HG03457 (cell line): ENCODE results near the gene CFAP74.
"Not testable (repeated sequence)": the region's sequence is repeated elsewhere in the genome, so short reads cannot be mapped to it uniquely, and the experiment has no call there.

Experiments used
- ATAC-seq: cut with Tn5 transposase; IDR thresholded peaks from one replicate; pipeline ENCODE4 v1.9.1; 2021; ENCODE audit warnings: moderate number of reproducible peaks; ENCODE audit not compliant: unreplicated experiment

The CFAP74 gene

DNA sequence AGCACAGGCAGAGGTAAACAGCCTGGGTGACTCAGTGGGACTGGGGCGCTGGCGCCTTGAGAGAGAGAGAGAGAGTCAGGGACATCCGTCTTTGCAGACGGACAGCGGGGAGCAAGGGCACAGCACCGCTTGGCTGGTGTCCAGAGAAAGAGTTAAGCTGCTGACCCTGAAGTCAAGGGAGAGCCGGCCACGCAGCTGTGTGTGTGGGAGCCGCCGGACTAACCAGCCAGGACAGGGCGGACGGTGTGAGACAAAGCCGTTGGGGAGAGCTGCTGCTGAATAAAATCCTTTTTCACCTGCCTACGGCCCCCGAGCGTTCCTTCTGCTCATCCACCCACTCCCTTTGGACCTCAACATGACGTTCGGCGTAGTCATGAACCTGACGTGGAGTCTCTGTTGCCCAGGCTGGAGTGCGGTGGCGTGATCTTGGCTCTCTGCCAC, 14.5 kb downstream of the CFAP74 start:
- no peak for ATAC-seq

DNA sequence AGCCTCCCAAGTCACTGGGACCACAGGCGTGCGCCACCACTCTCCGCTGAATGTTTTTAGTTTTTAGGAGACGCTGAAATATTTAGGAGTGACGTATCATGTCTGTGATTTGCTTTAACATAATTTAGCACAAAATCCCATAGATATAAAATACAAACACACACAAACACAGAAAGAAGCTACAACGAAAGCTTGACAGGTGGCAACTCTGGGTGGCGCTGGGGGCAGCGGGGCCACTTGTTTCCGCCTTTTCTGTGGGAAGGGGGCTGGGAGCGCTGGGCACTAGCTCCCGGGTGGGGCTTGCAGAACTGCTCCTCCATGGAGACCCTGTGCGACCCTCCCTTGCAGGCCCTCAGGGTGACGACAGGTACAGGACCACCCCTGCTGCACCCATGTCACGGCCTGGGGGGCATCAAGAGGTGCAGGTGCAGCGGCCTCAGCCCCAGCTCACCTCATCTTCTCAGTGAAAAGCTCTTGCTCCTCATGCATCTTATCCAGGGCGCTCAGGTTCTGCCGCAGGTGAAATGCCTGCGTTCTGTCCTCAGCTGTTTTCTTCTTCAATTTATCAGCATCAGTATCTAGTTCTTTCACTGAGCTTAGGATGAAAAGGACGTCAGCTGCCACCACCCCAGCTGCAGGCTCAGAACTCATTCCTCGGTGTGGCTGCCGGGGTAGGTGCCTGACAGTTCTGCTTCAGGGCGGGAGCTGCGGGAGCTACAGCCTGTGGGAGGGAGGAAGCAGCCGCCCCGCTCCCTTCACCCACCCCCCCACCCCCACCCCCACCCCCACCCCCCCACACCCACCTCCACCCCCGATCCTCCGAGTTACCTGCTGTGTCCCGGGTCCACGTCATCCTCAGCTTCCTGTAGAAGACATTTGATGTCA, 15.3 kb downstream of the CFAP74 start:
- no peak for ATAC-seq

DNA sequence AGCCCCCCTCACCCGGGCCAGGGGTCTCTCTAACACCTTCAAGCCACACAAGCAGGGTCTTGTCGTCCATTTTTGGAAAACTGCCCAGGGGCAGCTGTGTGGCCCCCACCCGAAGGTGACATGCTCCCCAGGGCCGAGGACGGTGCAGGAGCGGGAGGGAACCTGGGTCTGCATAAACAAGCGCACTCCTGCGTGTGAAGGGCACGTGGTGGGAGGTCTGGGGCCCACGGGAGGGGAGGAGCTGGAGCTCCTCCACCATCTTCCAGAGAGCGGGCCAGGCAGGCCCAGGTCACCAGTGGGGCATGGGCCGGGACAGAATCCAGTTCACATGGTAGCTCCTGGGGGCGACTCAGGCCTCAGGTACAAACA, 16.5 kb downstream of the CFAP74 start:
- ATAC-seq: no peak

DNA sequence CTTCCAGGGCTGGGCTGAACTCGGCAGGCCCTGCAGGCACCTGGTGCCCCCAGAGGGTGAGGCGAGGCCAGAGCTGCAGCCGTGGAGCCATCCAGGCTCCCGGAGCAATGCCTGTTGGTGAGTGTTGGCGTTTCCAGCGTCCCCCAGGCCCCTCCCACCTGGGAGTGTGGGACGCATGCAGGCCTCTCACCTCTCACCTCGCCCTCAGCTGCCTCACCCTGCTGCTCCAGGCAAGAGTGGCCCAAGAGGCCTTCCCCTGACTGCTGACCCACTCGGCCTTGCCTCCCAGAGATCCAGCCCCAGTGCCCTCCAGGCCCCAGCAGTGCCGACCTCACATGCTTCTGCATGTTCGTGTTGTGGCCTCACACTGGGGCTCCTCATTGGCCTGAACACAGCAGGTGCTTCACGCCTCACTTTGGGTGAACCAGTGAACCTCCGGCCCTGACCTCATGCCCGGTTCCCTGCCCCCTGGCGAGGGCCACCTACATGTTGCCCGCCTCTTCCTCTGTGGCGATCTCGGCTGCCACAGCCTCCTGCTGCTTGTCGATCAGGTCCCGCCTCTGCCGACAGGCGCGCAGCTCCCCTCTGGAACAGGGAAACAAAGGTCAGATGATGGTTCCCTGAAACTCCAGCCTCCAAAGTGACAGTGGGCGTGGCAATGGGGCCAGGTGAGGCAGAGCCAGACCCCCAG, 17.0 kb downstream of the CFAP74 start:
- ATAC-seq: no peak

DNA sequence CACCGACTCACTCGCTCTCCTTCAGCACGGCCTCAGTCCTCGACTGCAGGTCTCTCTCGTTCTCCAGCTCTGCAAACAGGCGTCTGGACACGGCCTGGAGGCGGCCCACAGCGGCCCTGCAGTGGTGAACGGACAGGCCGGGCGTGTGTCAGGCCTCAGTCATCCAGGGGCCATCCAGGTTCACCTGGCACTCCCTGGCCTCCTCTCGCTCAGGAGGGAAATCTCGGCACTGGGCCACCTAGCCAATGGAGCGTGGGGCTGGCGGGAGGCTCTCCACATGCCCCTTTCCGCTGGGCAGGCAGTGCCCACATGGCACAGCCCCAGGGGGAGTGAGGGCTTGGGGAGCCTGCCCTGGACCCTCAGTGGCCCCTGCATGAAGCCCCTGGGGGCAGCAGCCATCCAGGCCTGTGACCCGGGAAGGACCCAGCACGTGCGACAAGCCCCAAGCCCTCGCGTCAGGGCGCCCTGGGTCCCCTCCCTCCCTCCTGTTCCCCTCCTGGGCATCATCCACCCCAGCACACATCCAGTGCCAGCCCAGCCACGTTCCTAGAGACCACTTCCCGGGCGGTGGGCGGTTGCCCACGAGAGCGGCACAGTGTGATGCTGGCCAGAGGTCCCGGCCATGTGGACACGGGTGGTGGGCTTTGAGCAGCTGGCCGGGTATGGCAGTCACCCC, 18.1 kb downstream of the CFAP74 start:
- ATAC-seq: no peak

DNA sequence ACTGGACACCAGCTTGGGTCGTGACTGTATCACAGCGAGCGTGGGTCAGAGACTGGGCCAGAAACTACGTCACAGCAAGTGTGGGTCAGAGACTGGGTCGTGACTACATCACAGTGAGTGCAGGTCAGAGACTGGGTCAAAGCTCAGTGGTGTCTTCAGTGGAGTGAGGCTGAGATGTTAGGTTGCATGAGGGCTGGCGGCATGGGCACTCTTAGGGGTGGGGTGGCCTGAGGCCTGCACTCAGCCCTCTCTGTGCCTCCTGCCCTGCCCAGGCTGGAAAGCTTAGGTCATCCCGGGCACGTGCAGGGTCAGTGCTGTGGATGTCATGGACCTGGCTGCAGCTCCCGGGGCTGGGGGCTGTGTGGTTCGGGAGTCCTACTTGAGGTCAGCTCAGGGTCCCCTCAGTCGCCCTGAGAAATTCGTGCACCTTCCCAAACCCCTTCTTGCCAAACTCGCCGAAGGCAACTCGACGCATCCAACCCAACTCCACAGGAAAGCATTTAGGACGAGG, 19.0 kb downstream of the CFAP74 start:
- no peak for ATAC-seq

DNA sequence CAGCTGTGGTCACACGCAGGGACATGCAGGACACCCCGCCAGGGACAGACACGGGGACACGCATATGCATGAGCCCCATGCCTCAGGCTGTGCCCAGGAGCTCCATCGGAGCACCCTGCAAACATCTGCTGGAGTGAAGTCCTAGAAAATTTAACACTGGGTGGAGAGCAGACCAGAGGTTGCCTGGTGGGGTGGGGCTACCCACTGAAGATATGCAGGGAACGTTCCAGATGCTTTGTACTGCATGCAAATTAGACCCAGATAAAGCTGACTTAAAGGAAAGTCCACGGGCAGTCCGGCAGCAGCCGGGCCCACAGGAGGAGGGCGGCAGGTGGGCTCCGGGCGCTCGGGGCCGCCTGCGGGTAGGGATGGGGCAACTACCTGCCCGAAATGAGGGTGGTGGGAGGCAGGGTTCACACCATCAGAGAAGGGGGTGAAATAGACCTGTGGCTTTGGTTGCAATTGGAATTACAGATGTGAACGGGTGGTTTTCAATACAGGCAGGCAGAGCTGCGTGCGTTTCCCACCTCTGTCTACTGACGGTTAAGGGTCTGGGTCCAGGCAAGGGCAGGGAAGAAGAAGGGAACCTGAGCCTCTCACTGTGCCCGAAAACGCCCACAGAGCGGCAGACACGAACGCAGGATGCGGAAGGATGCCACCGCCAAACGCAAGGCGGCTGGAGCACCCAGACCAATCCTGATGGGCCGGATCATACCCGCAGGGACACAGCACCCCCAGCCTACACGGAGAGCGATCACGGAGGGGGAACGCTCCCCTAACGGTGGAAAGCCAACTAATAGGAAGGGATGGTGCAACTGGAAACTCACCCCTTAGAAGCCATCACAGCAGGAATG, 21.0 kb downstream of the CFAP74 start:
- no peak for ATAC-seq

DNA sequence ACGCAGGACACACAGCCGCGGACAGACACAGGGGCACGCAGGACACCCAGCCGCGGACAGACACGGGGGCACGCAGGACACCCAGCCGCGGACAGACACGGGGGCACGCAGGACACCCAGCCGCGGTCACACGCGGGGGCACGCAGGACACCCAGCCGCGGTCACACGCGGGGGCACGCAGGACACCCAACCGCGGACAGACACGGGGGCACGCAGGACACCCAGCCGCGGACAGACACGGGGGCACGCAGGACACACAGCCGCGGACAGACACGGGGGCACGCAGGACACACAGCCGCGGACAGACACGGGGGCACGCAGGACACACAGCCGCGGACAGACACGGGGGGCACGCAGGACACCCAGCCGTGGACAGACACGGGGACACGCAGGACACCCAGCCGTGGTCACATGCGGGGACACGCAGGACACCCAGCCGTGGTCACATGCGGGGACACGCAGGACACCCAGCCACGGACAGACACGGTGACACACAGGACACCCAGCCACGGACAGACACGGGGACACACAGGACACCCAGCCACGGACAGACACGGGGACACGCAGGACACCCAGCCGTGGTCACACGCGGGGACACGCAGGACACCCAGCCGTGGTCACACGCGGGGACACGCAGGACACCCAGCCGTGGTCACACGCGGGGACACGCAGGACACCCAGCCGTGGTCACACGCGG, 21.8 kb downstream of the CFAP74 start:
- not testable (repeated sequence) for ATAC-seq

DNA sequence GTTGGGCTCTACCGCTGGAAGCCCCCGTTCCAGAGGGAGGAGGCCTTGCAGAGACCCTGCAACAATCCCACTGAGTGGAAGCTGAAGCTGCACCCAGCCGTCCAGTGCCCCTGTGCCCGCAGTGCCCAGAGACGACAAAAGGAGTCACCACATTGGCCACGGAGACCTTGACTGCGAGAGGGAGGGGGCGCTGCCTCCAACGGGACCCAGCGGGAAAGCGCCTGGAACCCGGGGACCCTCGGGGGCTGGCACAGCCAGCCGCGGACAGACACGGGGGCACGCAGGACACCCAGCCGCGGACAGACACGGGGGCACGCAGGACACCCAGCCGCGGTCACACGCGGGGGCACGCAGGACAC, 22.5 kb downstream of the CFAP74 start:
- no peak for ATAC-seq

DNA sequence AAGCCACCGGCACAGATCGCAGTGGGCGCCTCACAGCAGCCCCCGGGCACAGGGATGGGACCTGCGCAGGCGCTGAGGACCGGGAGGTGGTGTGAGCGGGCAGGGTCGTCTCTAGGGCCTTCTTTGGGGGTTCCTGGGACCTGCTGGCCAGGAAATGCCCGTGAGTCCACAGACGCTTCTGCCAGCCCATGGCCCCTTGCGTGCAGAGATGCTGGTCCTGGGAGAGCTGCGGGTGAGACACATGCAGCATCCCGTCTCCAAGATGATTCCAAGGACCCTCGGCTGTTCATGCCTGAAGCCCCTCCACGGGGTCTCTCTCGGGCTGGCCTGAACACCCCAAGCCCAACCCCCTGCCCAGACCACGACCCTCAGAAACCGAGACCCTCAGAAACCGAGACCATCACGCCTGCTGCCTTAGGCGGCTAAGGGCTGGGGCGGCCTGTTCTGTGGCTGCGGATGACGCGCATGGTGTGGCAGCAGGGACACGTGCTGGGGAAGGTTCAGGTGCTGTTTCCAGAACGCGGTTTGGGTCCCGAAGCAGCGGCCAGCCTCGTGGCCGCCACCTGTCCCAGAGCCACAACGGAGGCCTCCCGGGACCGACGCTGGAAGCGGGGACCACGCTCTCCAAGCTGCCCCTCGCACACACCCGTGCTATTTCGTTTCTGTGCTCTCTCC, 23.0 kb downstream of the CFAP74 start:
- no peak for ATAC-seq

DNA sequence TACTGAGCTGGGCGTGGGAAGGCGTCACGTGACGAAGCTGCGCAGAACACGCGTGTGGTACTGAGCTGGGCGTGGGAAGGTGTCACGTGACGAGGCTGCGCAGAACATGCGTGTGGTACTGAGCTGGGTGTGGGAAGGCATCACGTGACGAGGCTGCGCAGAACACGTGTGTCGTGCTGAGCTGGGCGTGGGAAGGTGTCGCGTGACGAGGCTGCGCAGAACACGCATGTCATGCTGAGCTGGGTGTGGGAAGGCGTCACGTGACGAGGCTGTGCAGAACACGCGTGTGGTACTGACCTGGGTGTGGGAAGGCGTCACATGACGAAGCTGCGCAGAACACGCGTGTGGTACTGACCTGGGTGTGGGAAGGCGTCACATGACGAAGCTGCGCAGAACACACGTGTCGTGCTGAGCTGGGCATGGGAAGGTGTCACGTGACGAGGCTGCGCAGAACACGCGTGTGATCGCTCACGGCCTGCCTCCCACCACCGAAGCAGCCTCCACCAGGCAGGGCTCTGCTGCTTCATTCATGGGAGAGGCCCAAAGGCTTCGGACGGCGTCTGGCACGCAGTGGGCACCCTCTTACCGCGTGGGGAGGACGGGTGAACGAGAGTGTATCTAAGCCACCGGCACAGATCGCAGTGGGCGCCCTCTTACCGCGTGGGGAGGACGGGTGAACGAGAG, 24.0 kb downstream of the CFAP74 start:
- ATAC-seq: no peak

DNA sequence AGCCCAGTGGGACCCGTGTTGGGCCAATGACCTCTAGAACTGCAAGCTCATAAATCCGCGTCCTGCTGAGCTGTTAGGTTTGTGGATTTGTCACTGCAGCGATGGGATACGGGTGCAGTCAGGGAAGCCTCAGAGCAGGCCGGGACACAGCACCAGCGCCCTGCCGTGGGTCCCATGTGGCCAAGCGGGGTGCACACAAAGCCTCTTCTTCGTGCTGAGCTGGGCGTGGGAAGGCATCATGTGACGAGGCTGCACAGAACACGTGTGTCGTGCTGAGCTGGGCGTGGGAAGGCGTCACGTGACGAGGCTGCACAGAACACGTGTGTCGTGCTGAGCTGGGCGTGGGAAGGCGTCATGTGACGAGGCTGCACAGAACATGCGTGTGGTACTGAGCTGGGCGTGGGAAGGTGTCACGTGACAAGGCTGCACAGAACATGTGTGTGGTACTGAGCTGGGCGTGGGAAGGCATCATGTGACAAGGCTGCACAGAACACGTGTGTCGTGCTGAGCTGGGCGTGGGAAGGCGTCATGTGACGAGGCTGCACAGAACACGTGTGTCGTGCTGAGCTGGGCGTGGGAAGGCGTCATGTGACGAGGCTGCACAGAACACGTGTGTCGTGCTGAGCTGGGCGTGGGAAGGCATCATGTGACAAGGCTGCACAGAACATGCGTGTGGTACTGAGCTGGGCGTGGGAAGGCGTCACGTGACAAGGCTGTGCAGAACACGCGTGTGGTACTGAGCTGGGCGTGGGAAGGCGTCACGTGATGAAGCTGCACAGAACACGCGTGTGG, 24.7 kb downstream of the CFAP74 start:
- not testable (repeated sequence) for ATAC-seq

DNA sequence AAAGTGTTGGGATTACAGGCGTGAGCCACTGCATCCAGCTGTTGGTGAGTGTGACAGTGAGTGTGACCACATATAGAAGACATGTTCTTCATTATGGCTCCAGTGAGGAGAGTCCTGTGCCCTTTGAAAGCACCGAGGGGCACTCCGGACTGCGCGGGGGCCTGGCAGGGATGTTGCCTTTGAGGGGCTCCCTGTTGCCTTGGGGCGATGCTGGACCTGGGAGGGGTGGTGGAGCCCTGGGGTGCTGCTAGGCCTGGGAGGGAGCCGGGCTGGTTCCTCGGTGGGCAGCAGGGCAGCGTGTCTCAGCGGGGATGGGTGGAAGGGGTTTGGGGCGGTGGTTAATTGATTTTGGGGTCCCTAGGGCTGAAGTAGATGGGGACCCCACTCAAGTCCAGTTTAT, 25.5 kb downstream of the CFAP74 start:
- no peak for ATAC-seq

DNA sequence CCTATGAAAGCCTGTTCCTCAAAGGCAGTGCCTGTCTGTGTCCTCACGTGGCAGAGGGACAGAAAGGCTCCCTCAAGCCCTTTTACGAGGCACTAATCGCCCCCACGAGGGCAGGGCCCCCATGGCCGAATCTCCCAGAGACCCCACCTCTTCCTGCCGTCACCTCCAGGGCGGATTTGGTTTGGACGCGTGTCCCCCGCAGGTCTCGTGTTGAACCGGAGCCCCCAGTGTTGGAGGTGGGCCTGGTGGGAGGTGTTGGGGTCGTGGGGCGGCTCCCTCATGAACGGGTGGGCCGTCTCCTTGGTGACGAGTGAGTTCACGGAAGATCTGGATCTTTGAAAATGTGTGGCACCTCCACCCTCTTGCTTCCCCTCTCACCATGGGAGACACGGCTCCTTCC, 27.6 kb downstream of the CFAP74 start:
- ATAC-seq: no peak

DNA sequence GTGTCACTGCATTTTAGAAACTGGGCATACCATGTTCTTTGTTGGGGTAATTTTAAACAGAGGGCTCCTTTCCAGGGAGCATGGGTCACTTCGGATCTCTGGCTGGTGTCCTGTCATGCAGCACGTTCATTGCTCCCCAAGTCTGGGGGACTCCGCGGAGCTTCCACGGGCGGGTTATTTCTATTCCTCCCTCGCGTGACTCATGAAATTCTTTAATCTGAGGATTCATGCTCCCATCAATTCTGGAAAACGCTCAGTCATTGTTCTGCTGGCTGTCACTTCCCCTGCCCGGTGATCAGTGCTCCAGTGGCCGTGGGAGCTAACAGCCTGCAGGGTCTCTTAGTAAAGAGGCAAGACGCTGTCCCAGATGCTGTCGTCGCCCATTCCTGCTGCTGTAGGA, 28.1 kb downstream of the CFAP74 start:
- ATAC-seq: no peak

DNA sequence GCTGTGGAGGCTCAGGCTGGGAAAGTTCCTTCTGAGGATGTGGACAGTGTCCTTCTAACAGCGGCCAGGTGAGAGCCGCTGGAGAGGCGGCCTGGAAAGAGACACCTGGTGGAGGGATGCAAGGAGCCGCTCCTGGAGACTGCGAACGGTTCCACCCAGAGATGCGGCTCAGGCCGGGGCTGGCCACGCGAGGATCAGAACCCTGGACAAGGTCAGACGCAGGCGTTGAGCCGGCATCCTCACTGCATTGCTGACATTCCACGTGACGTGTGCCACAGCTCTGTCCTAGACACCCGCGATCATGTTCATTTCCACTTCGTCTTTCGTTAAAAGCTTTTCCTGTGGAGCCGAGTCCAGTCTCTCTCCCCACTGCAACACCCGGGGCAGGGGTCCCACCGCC, 28.8 kb downstream of the CFAP74 start:
- ATAC-seq: no peak

DNA sequence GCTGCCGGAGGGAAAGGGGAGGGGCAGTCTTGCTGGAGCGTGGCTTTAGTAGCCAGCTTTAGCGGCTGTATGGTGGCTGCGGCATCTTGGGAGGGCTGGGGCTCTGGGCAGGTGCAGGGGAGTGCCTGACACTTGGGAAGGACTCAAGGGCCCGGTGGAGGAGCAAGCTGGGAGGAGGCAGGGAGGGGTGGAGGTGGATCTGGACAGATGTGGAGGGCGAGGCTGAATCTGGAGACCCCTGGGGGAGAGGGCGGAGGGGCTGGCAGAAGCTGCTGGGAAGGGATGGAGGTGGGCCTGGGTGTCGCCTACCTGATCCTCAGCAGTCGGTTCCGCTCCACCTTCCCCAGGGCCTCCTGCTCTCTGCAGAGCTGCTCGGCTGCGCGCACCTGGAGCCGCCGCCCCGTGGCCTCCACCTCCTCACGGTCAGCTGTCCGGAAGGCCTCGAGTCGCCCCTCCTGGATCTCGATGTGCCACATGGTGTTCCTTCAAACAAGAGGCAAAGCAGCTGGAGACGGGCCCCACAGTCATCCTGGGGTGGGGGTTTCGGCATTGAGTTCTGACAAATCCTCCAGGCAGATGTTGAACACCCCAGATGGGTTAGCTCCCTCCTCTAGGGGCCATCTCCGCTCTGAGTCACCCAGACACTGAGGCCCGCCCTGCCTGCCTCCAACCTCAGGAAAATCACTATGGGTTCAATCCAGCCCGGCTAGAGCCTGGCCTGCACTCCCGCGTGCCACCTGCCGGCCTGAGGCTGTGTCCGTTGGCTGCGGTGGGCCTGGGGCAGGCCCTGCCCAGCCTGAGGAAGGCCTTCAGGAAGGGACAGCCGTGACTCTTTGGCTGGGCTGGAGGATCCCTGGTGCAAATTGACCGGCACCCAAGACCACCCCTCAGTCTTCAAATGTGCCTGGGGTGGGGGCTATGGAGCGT, 29.6 kb downstream of the CFAP74 start:
- no peak for ATAC-seq
